DOHH2 (cell line): ENCODE data around the gene SEPSECS.

Source experiments
- CTCF ChIP-seq: fragments of 200-600 bp; sonication (generic); IDR thresholded peaks from one replicate; pipeline ENCODE4 v1.5.1; 2014; ENCODE audit warnings: antibody characterized with exemption, mild to moderate bottlenecking, low read depth, low read length; ENCODE audit not compliant: poor library complexity, severe bottlenecking
- EZH2phosphoT487 ChIP-seq: fragments of 200-600 bp; sonication (generic); IDR thresholded peaks from 2 replicates; pipeline ENCODE4 v1.6.1; 2017; ENCODE audit warnings: borderline replicate concordance, mild to moderate bottlenecking, antibody characterized with exemption, low read length, moderate library complexity, mixed read lengths

- no peak for TF ChIP-seq CTCF
- TF ChIP-seq EZH2phosphoT487: no peak
Observed at GRCh38 chr4:25169446-25169845, 9.2 kb upstream of the SEPSECS start.
